IMR-90 (cell line): ENCODE data around the gene ZBED2.

ENCODE experiments used
- CTCF ChIP-seq: conservative IDR thresholded peaks from 2 replicates; pipeline ENCODE4 v1.5.1; 2012; ENCODE audit warnings: mild to moderate bottlenecking, low read depth, low read length, improper control_type of control experiment
- RFX5 ChIP-seq: IDR thresholded peaks from 2 replicates; pipeline ENCODE4 v1.8.0; 2012; ENCODE audit warnings: low read depth, mild to moderate bottlenecking, low read length, moderate library complexity

GRCh38 chr3:111591555-111591954 is 3.6 kb downstream of the ZBED2 start:
- no peak for TF ChIP-seq CTCF
- TF ChIP-seq RFX5, result no peak
